ENCODE measurements around the gene RPL10A. TPM values are rescaled to one million over a fixed set of nuclear protein-coding genes. Genes with fewer than 3 reads are reported as not detected.

Gene RPL10A
- total RNA-seq, 2 experiments from 2014 or later, result 1,581 to 2,643 TPM

DNA sequence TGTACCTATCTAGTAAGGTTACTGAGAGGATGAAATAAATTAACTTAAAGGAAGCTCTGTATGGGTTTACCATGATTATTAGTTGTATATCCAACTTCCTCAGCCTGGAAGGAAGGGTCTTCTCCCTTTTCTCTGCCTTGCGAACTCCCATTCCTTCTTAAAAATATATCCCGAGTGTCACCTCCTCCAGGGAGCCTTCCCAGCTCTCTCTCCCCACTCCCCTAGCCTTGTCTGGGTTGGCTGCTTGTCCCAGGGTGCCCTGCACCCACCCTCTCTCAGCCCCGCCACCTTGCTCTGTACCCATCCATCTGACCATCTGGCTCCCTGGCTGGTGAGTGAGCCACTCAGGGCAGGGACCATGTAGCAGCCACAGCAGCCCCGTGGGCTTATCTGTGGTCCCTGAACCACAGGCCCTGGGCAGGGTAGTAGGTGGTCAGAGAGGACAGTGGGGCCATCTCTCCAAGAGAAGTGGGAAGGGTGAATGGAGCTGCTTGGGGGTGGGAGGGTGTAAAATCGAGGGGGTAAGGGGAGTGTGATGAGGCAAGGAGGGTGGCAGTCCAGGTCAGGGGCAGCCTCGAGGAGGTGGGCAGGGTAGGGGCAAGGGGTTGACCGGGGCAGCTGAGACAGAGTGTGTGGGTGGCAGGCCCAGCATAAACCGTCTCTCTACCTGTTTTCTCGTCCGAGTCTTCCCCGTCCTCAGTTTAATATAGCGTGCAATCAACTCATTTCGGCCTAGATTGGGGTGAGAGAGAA is 15.9 kb downstream of the RPL10A start:
- H3K79me2 ChIP-seq (ENCODE audit: insufficient read depth, low read depth, low read length), result no peaks in the 10 kb centered on the region
- no peak for DNase-seq (ENCODE audit: low spot score)
- TF ChIP-seq EZH2phosphoT487 (IDR thresholded peaks at IDR 0.05; ENCODE audit: borderline replicate concordance, low read depth, low read length), result no peak
- TF ChIP-seq, protein P1, sequence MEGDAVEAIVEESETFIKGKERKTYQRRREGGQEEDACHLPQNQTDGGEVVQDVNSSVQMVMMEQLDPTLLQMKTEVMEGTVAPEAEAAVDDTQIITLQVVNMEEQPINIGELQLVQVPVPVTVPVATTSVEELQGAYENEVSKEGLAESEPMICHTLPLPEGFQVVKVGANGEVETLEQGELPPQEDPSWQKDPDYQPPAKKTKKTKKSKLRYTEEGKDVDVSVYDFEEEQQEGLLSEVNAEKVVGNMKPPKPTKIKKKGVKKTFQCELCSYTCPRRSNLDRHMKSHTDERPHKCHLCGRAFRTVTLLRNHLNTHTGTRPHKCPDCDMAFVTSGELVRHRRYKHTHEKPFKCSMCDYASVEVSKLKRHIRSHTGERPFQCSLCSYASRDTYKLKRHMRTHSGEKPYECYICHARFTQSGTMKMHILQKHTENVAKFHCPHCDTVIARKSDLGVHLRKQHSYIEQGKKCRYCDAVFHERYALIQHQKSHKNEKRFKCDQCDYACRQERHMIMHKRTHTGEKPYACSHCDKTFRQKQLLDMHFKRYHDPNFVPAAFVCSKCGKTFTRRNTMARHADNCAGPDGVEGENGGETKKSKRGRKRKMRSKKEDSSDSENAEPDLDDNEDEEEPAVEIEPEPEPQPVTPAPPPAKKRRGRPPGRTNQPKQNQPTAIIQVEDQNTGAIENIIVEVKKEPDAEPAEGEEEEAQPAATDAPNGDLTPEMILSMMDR (conservative IDR thresholded peaks at IDR 0.05; ENCODE audit: low read length), result no peak
- H3K4me1 ChIP-seq (ENCODE audit: insufficient read depth, low read length, poor library complexity, severe bottlenecking), result no peaks in the 10 kb centered on the region
- no peak overlapping the region for H3K4me3 ChIP-seq (ENCODE audit: low read depth, low read length, poor library complexity, severe bottlenecking)
- POLR2A ChIA-PET, result interaction anchor here (0.7 kb wide), 1 partner anchor 33 kb away, joined by 4 read pairs; no protein-coding TSS in a partner anchor
- H3K9me2 ChIP-seq (ENCODE audit: insufficient read depth, low read length), result no peaks in the 10 kb centered on the region
- intact Hi-C loops (cut with micrococcal nuclease; ENCODE audit: unreplicated experiment), result no loop called here
- H3K27ac ChIP-seq (ENCODE audit: low read depth, low read length, poor library complexity, severe bottlenecking), result no peak overlapping the region
- H4K20me1 ChIP-seq (ENCODE audit: insufficient read depth, low read length), result no peaks in the 10 kb centered on the region
- no peaks in the 10 kb centered on the region for H3K9me3 ChIP-seq (ENCODE audit: low read length)
- no TSS peak for BruUV-seq (replicated peaks)
- CTCF ChIA-PET (ENCODE audit: unreplicated experiment), result interaction anchor here (0.6 kb wide), 1 partner anchor 127 kb away, joined by 4 read pairs; no protein-coding TSS in a partner anchor
- H3K36me3 ChIP-seq (ENCODE audit: insufficient read depth, low read length), result no peaks in the 10 kb centered on the region
- H3K4me2 ChIP-seq (ENCODE audit: low read length), result no peak overlapping the region
- H2AFZ ChIP-seq (ENCODE audit: low read length), result no peak overlapping the region

DNA sequence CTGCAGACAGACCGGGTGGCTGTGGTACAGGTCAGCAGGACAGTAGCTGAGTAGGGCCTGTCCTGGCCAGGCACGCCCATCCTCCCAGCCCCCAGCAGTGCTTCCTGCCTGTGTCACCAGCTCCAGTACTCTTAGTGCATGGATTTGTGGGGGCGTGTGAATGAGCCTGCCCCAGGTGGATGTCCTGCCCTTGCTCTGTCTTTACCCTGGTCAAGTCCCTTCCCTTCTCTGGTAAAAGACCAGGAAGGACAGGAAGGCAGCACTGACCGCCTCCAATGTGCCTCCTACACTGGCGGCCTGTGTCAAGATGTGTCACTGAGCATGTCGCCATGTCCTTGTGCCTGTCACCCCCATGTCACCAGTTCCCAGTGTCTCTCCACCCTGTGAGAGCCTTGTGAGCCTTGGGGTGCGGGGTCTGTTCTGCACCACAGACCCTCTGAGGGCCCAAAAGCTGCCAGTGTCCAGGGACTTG is 16.8 kb downstream of the RPL10A start:
- CTCF ChIA-PET (ENCODE audit: unreplicated experiment), result no interaction called here

More for the DNA sequence above, 16.8 kb downstream of the RPL10A start:
- no peak overlapping the region for H3K27ac ChIP-seq (ENCODE audit: low read depth, low read length, poor library complexity, severe bottlenecking)
- no TSS peak for BruUV-seq (replicated peaks)
- TF ChIP-seq, protein P1 (conservative IDR thresholded peaks at IDR 0.05; ENCODE audit: low read length), result no peak
- TF ChIP-seq EZH2phosphoT487 (IDR thresholded peaks at IDR 0.05; ENCODE audit: borderline replicate concordance, low read depth, low read length), result no peak
- no peaks in the 10 kb centered on the region for H3K9me2 ChIP-seq (ENCODE audit: insufficient read depth, low read length)
- H3K9me3 ChIP-seq (ENCODE audit: low read length), result no peaks in the 10 kb centered on the region
- POLR2A ChIA-PET, result no interaction called here
- no peaks in the 10 kb centered on the region for H4K20me1 ChIP-seq (ENCODE audit: insufficient read depth, low read length)
- H3K4me1 ChIP-seq (ENCODE audit: insufficient read depth, low read length, poor library complexity, severe bottlenecking), result no peaks in the 10 kb centered on the region
- H3K36me3 ChIP-seq (ENCODE audit: insufficient read depth, low read length), result no peaks in the 10 kb centered on the region
- no peak for DNase-seq (ENCODE audit: low spot score)
- no peak overlapping the region for H3K4me2 ChIP-seq (ENCODE audit: low read length)
- no peak overlapping the region for H3K4me3 ChIP-seq (ENCODE audit: low read depth, low read length, poor library complexity, severe bottlenecking)
- intact Hi-C loops (cut with micrococcal nuclease; ENCODE audit: unreplicated experiment), result no loop called here
- H2AFZ ChIP-seq (ENCODE audit: low read length), result no peak overlapping the region
- H3K79me2 ChIP-seq (ENCODE audit: insufficient read depth, low read depth, low read length), result no peaks in the 10 kb centered on the region
